ENCODE data around the gene KANSL1.

KANSL1 gene

GRCh38 chr17:46124695-46125592 is 68.3 kb downstream of the KANSL1 start:
- DNase-seq (ENCODE audit: low spot score), result no peak
- no peak for TF ChIP-seq CTCF (IDR thresholded peaks at IDR 0.05)
- Histone ChIP-seq H3K27ac (no peak overlapping the region), H3K4me3 (no peak overlapping the region)

DNA sequence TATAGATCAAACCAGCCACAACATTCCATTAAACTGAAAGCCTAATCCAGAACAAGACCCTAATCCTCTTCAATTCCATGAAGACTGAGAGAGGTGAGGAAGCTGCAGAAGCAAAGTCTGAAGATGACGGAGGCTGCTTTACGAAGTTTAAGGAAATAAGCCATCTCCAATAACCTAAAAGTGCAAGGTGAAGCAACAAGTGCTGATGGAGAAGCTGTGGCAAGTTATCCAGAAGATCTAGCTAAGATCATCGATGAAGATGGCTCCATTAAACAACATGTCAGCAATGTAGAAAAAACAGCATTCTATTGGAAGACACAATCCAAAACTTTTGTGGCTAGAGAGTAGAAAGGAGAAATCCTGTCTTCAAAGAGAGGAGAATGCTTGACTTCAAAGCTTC is 69.6 kb downstream of the KANSL1 start:
- H3K4me3 ChIP-seq, result no peak overlapping the region
- TF ChIP-seq CTCF (IDR thresholded peaks at IDR 0.05), result no peak
- DNase-seq (ENCODE audit: low spot score), result no peak
- H3K27ac ChIP-seq, result no peak overlapping the region

DNA sequence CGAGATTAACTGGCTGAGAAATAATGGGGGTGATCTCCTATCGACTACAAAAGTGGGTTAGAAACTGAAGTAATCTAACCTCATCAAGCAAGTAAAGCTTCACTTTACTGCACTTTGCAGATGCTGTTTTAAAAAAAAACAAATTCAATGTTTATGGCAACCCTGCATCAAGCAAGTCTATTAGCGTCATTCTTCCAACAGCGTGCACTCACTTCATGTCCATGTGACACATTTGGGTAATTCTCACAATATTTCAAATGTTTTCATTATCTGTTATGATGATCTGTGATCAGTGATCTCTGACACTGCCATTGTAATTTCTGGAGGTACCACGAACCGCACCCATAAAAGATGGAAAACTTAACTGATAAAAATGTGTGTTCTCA is 70.8 kb downstream of the KANSL1 start:
- Histone ChIP-seq H3K27ac (no peak overlapping the region), H3K4me3 (no peak overlapping the region)
- DNase-seq (ENCODE audit: low spot score), result no peak
- TF ChIP-seq CTCF (IDR thresholded peaks at IDR 0.05), result no peak

GRCh38 chr17:46121841-46122485 is 71.3 kb downstream of the KANSL1 start:
- Histone ChIP-seq H3K27ac (no peak overlapping the region), H3K4me3 (no peak overlapping the region)
- TF ChIP-seq CTCF (IDR thresholded peaks at IDR 0.05), result no peak
- no peak for DNase-seq (ENCODE audit: low spot score)

GRCh38 chr17:46121165-46121764 is 72.0 kb downstream of the KANSL1 start:
- no peak for TF ChIP-seq CTCF (IDR thresholded peaks at IDR 0.05)
- Histone ChIP-seq H3K27ac (no peak overlapping the region), H3K4me3 (no peak overlapping the region)
- no peak for DNase-seq (ENCODE audit: low spot score)

- Histone ChIP-seq H3K27ac (no peak overlapping the region), H3K4me3 (no peak overlapping the region)
- no peak for DNase-seq (ENCODE audit: low spot score)
- no peak for TF ChIP-seq CTCF (IDR thresholded peaks at IDR 0.05)
Observed at GRCh38 chr17:46120537-46120936, 72.7 kb downstream of the KANSL1 start.

All from coronary artery (tissue), 2 donors.